Thoracic aorta (tissue), 2 donors: ENCODE results near the gene ING4. TPM values are rescaled to one million over a fixed set of nuclear protein-coding genes. Genes with fewer than 3 reads are reported as not detected.

ENCODE experiments used
- ATAC-seq: fragments of 150-250 bp; one replicate; pipeline ENCODE4 v1.8.0; 2017; ENCODE audit warnings: low read depth; ENCODE audit not compliant: insufficient number of reproducible peaks, low FRiP score
- DNase-seq: peaks from one replicate; pipeline ENCODE4 v3.0.0-alpha.2; 2020; ENCODE audit warnings: low spot score
- H3K27ac ChIP-seq, 2 donors: fragments of 200-600 bp; sonication (generic); 1 replicate in 1 of 2; 2 replicates in 1 of 2; pipeline ENCODE4 v1.5.1; 2016; ENCODE audit warnings: mild to moderate bottlenecking in 2 of 2, moderate library complexity in 2 of 2
- H3K27me3 ChIP-seq: fragments of 200-600 bp; sonication (generic); replicated peaks from 2 replicates; pipeline ENCODE4 v1.6.0; 2016; ENCODE audit warnings: mild to moderate bottlenecking; ENCODE audit not compliant: insufficient read depth
- H3K36me3 ChIP-seq: fragments of 200-600 bp; sonication (generic); one replicate; pipeline ENCODE4 v1.5.1; 2016
- H3K4me1 ChIP-seq, 2 donors: fragments of 200-600 bp; sonication (generic); 1 replicate in 1 of 2; 2 replicates in 1 of 2; pipeline versions ENCODE4 v1.5.1 to v1.6.0; 2016; ENCODE audit warnings: low read depth in 2 of 2, mild to moderate bottlenecking in 1 of 2; ENCODE audit not compliant: control insufficient read depth in 1 of 2
- H3K4me3 ChIP-seq: fragments of 200-600 bp; sonication (generic); 2 replicates; pipeline ENCODE4 v1.5.1; 2016; ENCODE audit warnings: mild to moderate bottlenecking
- H3K9me3 ChIP-seq: fragments of 200-600 bp; sonication (generic); 2 replicates; pipeline ENCODE4 v1.5.1; 2016
- total RNA-seq, 2 donors: library from RNA; depleted of rRNA; stranded (reverse); fragments of >200 nt; gene quantifications; one replicate each; pipeline versions ENCODE4 v1.1.0 to v1.2.3, GENCODE V29; 2016
- TF ChIP-seq, protein P1 (sequence below): fragments of 200-600 bp; sonication (generic); IDR thresholded peaks from one replicate; pipeline ENCODE4 v1.5.1; 2019; ENCODE audit warnings: antibody characterized with exemption

Gene ING4
- total RNA-seq, 2 donors from 2014 or later, result 21.8 to 36.9 TPM

DNA sequence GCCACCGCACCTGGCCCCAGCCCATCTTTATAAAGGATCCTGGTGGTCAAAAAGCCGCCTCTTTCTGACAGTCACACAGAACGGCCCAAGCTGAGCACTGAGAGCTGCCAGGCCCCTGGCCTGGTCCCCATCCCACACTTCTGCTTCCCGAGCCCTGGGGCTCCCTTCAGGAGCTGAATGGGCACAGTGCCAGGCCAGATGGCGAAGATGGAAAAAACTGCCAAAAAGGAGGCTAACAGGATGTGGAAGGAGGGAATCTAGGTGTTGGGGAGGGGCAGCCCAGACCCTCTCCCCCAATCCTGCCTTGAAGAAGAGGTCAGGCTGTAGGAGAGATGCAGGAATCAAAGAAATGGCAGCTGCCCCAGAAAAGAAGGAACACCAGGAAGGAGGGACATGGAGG is 32.2 kb downstream of the ING4 start:
- ATAC-seq, result no peak
- no peaks in the 10 kb centered on the region for H3K36me3 ChIP-seq
- TF ChIP-seq, protein P1, sequence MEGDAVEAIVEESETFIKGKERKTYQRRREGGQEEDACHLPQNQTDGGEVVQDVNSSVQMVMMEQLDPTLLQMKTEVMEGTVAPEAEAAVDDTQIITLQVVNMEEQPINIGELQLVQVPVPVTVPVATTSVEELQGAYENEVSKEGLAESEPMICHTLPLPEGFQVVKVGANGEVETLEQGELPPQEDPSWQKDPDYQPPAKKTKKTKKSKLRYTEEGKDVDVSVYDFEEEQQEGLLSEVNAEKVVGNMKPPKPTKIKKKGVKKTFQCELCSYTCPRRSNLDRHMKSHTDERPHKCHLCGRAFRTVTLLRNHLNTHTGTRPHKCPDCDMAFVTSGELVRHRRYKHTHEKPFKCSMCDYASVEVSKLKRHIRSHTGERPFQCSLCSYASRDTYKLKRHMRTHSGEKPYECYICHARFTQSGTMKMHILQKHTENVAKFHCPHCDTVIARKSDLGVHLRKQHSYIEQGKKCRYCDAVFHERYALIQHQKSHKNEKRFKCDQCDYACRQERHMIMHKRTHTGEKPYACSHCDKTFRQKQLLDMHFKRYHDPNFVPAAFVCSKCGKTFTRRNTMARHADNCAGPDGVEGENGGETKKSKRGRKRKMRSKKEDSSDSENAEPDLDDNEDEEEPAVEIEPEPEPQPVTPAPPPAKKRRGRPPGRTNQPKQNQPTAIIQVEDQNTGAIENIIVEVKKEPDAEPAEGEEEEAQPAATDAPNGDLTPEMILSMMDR, result no peak

DNA sequence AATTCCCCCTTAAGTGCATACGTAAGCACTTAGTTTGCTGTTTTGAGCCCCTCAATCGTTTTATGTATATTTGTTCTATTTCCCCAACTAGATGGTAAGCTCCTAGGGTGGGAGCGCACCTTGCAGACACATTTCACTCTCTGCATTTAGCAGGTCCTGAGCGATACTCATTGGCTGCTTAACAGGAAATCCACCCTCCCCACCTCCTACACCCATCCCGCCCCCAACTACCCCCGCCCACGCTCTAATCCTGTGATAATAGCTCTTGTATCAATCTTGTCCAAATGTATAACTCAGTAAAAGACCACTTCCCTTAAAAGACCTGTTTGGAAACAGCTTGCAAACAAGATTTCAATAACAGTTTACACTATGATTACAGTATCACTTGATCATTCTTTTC is 35.3 kb downstream of the ING4 start:
- Histone ChIP-seq H3K4me3 (no peak overlapping the region), H3K27ac (no peak overlapping the region), H3K36me3 (no peaks in the 10 kb centered on the region), H3K4me1 (no peaks in the 10 kb centered on the region), H3K9me3 (no peaks in the 10 kb centered on the region), H3K27me3 (no peaks in the 10 kb centered on the region)
- DNase-seq (no peak), ATAC-seq (no peak)
- TF ChIP-seq, protein P1, result no peak

More for the DNA sequence above, 32.2 kb downstream of the ING4 start:
- Histone ChIP-seq H3K27me3 (no peaks in the 10 kb centered on the region), H3K4me3 (no peak overlapping the region), H3K9me3 (no peaks in the 10 kb centered on the region), H3K4me1 (no peaks in the 10 kb centered on the region), H3K27ac (no peak overlapping the region)
- no peak for DNase-seq

DNA sequence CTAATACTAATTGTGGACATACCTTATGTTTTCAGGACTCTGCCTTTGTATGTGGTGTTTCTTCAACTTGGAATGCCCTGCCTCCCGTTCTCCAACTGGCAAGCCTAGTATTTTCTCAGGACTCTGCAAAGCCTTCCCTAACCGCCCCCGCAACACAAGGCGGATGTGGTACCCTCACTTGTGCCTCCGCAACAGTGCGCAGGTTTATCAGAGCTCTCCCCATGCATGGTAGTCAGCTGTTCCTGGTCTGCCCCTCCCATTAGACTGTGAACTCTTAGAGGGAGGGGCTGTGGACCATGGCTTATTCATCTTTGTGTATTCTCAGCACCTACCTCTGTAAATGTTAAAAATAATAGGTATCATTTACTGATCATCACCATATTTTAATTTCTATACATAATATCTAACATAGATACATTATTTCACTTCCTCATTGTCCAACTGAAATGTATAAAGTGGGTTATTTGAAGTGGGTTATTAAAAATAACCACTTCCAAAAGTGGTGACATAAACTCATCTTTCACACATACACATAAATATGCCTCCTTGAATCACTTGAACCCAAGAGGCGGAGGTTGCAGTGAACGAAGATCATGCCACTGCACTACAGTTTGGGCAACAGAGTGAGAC is 36.1 kb downstream of the ING4 start:
- ATAC-seq, result no peak
- no peak overlapping the region for H3K27ac ChIP-seq
- TF ChIP-seq, protein P1, result no peak

DNA sequence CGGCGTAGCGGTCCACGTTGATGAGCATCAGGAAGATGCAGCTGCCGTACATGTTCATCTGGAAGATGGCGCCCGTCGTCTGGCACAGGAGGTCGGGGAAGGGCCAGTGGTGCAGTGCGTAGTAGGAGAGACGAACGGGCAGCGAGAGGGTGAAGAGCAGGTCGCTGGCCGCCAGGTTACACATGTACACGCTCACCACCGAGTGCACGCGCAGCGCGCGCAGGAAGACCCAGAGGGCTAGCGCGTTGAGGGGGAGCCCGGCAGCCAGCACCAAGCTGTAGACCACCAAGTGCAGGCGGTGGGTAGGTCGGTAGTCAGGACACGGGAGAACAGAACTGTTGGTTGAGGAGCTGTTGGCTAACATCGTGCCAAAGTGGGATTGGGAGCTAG is 42.0 kb downstream of the ING4 start:
- H3K36me3 ChIP-seq, result no peaks in the 10 kb centered on the region
- DNase-seq (no peak), ATAC-seq (no peak)
- TF ChIP-seq, protein P1, result no peak
- H3K4me1 ChIP-seq, result peaks cover 5 to 7% of the 10 kb centered on the region in 2 donors
- no peaks in the 10 kb centered on the region for H3K27me3 ChIP-seq
- H3K27ac ChIP-seq, result no peak overlapping the region
- no peaks in the 10 kb centered on the region for H3K9me3 ChIP-seq
- peak overlapping the region; percentile 60 for H3K4me3 ChIP-seq

More for the DNA sequence above, 36.1 kb downstream of the ING4 start:
- H3K9me3 ChIP-seq, result no peaks in the 10 kb centered on the region
- no peaks in the 10 kb centered on the region for H3K4me1 ChIP-seq
- no peaks in the 10 kb centered on the region for H3K36me3 ChIP-seq
- no peak overlapping the region for H3K4me3 ChIP-seq
- H3K27me3 ChIP-seq, result no peaks in the 10 kb centered on the region
- DNase-seq, result no peak

DNA sequence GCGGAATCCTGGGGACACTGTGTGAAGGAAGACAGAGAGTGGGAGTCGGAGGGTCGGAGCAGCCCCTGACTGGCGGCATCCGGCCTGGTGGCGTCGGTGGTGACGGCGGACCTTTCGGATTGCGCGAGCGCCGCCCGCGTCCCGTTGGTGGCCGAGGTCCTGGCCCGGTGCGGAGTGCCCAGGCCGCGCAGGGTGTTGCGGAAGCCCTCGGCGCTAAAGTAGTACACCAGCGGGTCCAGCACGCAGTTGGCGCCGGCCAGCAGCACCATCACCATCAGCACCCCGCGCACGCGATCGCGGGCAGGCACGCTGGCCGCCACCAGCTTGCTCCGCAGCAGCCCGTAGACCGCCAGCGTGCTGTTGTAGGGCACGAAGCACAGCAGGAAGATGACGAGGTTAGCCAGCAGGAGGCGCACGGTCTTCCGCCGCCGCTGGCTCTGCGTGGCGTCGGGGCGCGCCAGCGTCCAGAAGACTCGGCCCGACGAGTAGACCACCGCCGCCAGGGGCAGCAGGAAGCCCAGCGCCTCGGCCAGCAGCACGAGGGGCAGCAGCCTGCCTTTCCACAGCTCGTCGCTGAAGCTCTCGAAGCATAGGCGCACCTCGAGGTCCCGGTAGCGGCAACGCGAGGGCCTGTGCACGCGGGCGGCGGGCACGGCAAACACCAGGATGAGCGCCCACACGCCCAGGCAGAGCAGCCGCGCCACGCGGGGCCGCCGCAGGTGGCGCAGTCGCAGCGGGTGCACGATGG is 42.6 kb downstream of the ING4 start:
- DNase-seq (no peak), ATAC-seq (no peak)
- Histone ChIP-seq H3K36me3 (no peaks in the 10 kb centered on the region), H3K4me3 (peak overlapping the region; percentile 60), H3K4me1 (peaks cover 5 to 7% of the 10 kb centered on the region in 2 donors), H3K27me3 (no peaks in the 10 kb centered on the region), H3K27ac (no peak overlapping the region), H3K9me3 (no peaks in the 10 kb centered on the region)
- TF ChIP-seq, protein P1, result peak; percentile 55
